Stomach (tissue), 19 donors: ENCODE data around the gene DCTN5. TPM values are rescaled to one million over a fixed set of nuclear protein-coding genes. Genes with fewer than 3 reads are reported as not detected.

Experiments used
- DNase-seq, 2 donors: peaks; one replicate each; pipeline versions ENCODE4 v3.0.0 to v3.0.0-alpha.2; 2013 to 2019
- H3K27ac ChIP-seq, 5 donors: fragments of 200-600 bp in 4 of 5; sonication (generic) in 4 of 5; one replicate each; pipeline ENCODE4 v1.5.1; 2013 to 2019; ENCODE audit warnings: mild to moderate bottlenecking in 1 of 5, moderate library complexity in 1 of 5
- H3K27me3 ChIP-seq, 3 donors: fragments of 200-600 bp; sonication (generic); one replicate each; pipeline ENCODE4 v1.5.1; 2017 to 2019; ENCODE audit warnings: mixed run types in 1 of 3
- H3K36me3 ChIP-seq, 4 donors: fragments of 200-600 bp; sonication (generic); 1 replicate in 3 of 4; 2 replicates in 1 of 4; pipeline ENCODE4 v1.5.1; 2016 to 2019
- H3K4me1 ChIP-seq, 4 donors: fragments of 200-600 bp; sonication (generic); one replicate each; pipeline ENCODE4 v1.5.1; 2016 to 2019
- H3K4me3 ChIP-seq, 4 donors: fragments of 200-600 bp; sonication (generic) in 3 of 4; one replicate each; pipeline ENCODE4 v1.5.1; 2016 to 2019; ENCODE audit warnings: mild to moderate bottlenecking in 1 of 4
- H3K9me3 ChIP-seq, 4 donors: fragments of 200-600 bp; sonication (generic); one replicate each; pipeline ENCODE4 v1.5.1; 2016 to 2019
- EP300 ChIP-seq: sonication (generic); formaldehyde crosslinking; IDR thresholded peaks from one replicate; pipeline ENCODE4 v1.6.1; 2017; ENCODE audit warnings: antibody characterized with exemption
- POLR2A ChIP-seq, 4 donors: fragments of 450-650 bp; IDR thresholded peaks; one replicate each; pipeline ENCODE4 v1.6.1; 2016; ENCODE audit warnings: antibody characterized with exemption in 4 of 4, control low read depth in 2 of 4, mild to moderate bottlenecking in 1 of 4, moderate library complexity in 1 of 4
- POLR2AphosphoS5 ChIP-seq, 3 donors: sonication (generic); formaldehyde crosslinking; IDR thresholded peaks; one replicate each; pipeline ENCODE4 v1.6.1; 2016; ENCODE audit warnings: antibody characterized with exemption in 3 of 3
- WGBS, 5 donors: extraction: QIAGEN DNeasy Blood & Tissue Kit in 3 of 5; methylation state at CpG; one replicate each; pipeline versions ENCODE4 v1.1.5 to v1.1.7; 2013 to 2018; 5-methylcytosine and 5-hydroxymethylcytosine counted together
- intact Hi-C: fragments of 100-400 bp; cut with DNase I; formaldehyde crosslinking; loops from one replicate; pipeline ENCODE4 v1.15.1; 2023; ENCODE audit warnings: low total_unique reads
- long read RNA-seq, 10 donors: transcript quantifications; one replicate each; lab custom pipeline, GENCODE V29; 2026
- polyA plus RNA-seq, 3 donors: library from polyadenylated mRNA; stranded (reverse); fragments of 200-250 nt; gene quantifications; one replicate each; pipeline ENCODE4 v1.2.3, GENCODE V29; 2013
- total RNA-seq, 5 donors: library from RNA; depleted of rRNA; stranded (reverse); fragments of >200 nt; gene quantifications; one replicate each; pipeline versions ENCODE4 v1.1.0 to v1.2.3, GENCODE V29; 2014 to 2016
- TF ChIP-seq, protein P1 (sequence below), 7 experiments: fragments of 450-650 bp in 4 of 7; fragments of 200-600 bp in 3 of 7; sonication (generic) in 3 of 7; IDR thresholded peaks; one replicate each; pipeline ENCODE4 v1.5.1; 2016 to 2019; ENCODE audit warnings: antibody characterized with exemption in 7 of 7, control low read depth in 2 of 7, mild to moderate bottlenecking in 1 of 7
- donor health status: healthy with polysubstance abuse.
- donor health status: Bipolar disorder and iron deficiency.
- donor health status: healthy.

DCTN5 gene
- total RNA-seq (10 to 100 TPM in 3 of 5 donors, 1 to 10 TPM in 2; 3.5 to 47.4 (median 12.6) TPM), polyA plus RNA-seq (10 to 100 TPM; 10.3 to 18.6 (median 12.7) TPM)
- long read RNA-seq, donor 1, full-length matches to known transcripts, result 20 of 27 reads
- long read RNA-seq, donor 1, partial matches to known transcripts, result 7 of 27 reads
- long read RNA-seq, donor 1, other reads (novel, unspliced or antisense), result 0 of 27 reads
- long read RNA-seq, donor 2, full-length matches to known transcripts, result 49 of 49 reads
- long read RNA-seq, donor 2, partial matches to known transcripts, result 0 of 49 reads
- long read RNA-seq, donor 2, other reads (novel, unspliced or antisense), result 0 of 49 reads
- long read RNA-seq, donor 3, full-length matches to known transcripts, result 22 of 22 reads
- long read RNA-seq, donor 3, partial matches to known transcripts, result 0 of 22 reads
- long read RNA-seq, donor 3, other reads (novel, unspliced or antisense), result 0 of 22 reads
- long read RNA-seq, donor 4, partial matches to known transcripts, result 0 of 4 reads
- long read RNA-seq, donor 4, other reads (novel, unspliced or antisense), result 0 of 4 reads
- long read RNA-seq, donor 5, full-length matches to known transcripts, result 28 of 28 reads
- long read RNA-seq, donor 5, partial matches to known transcripts, result 0 of 28 reads
- long read RNA-seq, donor 5, other reads (novel, unspliced or antisense), result 0 of 28 reads
- long read RNA-seq, donor 6, full-length matches to known transcripts, result 91 of 104 reads
- long read RNA-seq, donor 6, partial matches to known transcripts, result 13 of 104 reads
- long read RNA-seq, donor 6, other reads (novel, unspliced or antisense), result 0 of 104 reads
- long read RNA-seq, donor 7, full-length matches to known transcripts, result 34 of 34 reads
- long read RNA-seq, donor 7, partial matches to known transcripts, result 0 of 34 reads
- long read RNA-seq, donor 7, other reads (novel, unspliced or antisense), result 0 of 34 reads
- long read RNA-seq, donor 8, full-length matches to known transcripts, result 35 of 35 reads
- long read RNA-seq, donor 8, partial matches to known transcripts, result 0 of 35 reads
- long read RNA-seq, donor 8, other reads (novel, unspliced or antisense), result 0 of 35 reads
- long read RNA-seq, donor 9, full-length matches to known transcripts, result 33 of 33 reads
- long read RNA-seq, donor 9, partial matches to known transcripts, result 0 of 33 reads
- long read RNA-seq, donor 9, other reads (novel, unspliced or antisense), result 0 of 33 reads
- long read RNA-seq, donor 10, full-length matches to known transcripts, result 10 of 10 reads
- long read RNA-seq, donor 10, partial matches to known transcripts, result 0 of 10 reads
- long read RNA-seq, donor 10, other reads (novel, unspliced or antisense), result 0 of 10 reads

DNA sequence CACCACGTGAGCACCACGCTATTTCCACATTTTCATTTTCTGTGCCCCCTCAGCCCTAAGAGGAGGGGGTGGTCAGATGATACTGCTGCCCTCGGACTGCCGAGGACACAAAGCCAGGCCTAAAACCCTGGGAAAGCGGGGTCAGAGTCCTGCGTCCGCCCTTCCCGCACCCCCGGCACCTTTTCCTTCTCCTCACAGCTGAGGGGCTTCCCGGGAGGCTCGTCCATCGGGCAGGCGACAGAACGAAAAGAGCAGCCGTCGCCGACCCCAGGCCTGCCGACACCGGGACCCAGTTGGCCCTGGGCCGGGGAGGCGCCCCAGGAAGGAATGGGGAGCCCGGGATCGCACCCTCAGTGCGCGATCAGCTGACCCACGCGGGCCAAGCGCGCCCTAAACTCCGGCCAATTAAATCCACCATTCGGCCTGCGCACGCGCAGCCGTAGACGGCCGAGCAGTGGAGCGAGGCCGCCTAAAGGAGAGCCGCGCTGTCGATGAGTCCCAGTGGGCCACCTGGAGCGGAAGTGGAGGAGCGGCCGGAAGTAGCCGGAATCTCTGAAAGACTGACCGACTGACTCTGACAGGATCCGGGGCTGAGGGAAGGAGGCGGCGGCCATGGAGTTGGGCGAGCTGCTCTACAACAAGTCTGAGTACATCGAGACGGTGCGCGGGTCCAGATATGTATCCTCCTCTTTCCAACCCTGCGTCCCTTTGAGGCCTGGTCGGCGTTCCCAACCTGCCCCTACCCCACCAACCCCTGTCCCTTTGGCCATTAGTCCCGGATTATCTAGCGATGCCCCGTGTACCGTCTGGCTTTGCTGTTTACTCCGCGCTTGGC lies at the start of gene DCTN5, which contains the start of gene PALB2:
DCTN5 (plus strand) TSS at position 536 of the 835 bp plus-strand sequence; CDS start at position 613, 77 bp downstream.
PALB2 (minus strand) TSS at position 380 of the 835 bp plus-strand sequence; CDS start at position 227, 153 bp downstream.
- peak; percentile 94 to 98 for DNase-seq
- intact Hi-C loops, result no loop called here
- Histone ChIP-seq H3K4me3 (peak within 1 kb of the TSS; percentile 63 to 98 (median 90)), H3K4me1 (peaks cover 19 to 37% (median 29%) of the 10 kb centered on the region in 4 donors), H3K9me3 (no peaks in the 10 kb centered on the region), H3K27ac (peak within 1 kb of the TSS; percentile 52 to 88 (median 86)), H3K36me3 (peaks cover 4 to 55% (median 50%) of the 10 kb centered on the region in 4 donors), H3K27me3 (no peaks in the 10 kb centered on the region)
- 0 to 1% (median 0%) methylated on average over 24 to 64 of the region's 64 CpGs for WGBS, 5 donors
- TF ChIP-seq EP300 (no peak), POLR2A (IDR thresholded peaks at IDR 0.05) (no peak), POLR2AphosphoS5 (IDR thresholded peaks at IDR 0.05) (peak; percentile 68 to 92 (median 73))
- TF ChIP-seq, protein P1, sequence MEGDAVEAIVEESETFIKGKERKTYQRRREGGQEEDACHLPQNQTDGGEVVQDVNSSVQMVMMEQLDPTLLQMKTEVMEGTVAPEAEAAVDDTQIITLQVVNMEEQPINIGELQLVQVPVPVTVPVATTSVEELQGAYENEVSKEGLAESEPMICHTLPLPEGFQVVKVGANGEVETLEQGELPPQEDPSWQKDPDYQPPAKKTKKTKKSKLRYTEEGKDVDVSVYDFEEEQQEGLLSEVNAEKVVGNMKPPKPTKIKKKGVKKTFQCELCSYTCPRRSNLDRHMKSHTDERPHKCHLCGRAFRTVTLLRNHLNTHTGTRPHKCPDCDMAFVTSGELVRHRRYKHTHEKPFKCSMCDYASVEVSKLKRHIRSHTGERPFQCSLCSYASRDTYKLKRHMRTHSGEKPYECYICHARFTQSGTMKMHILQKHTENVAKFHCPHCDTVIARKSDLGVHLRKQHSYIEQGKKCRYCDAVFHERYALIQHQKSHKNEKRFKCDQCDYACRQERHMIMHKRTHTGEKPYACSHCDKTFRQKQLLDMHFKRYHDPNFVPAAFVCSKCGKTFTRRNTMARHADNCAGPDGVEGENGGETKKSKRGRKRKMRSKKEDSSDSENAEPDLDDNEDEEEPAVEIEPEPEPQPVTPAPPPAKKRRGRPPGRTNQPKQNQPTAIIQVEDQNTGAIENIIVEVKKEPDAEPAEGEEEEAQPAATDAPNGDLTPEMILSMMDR (IDR thresholded peaks at IDR 0.05), result peak in 1 of 7 experiments; percentile 15

DNA sequence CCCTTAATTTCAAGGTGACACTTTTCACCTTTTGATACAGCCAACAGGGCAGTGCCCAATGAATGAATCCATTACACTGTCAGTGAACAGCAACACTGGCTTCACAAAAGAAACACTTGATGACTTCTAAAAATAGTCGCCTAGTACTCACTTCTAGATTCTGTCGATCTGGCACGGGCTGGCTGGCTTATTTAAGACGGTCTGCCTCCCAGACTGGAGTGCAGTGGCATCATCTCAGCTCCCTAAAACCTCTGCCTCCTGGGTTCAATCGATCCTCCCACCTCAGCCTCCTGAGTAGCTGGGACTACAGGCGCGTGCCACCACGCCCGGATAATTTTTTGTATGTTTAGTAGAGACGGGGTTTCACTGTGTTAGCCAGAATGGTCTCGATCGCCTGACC lies 47.1 kb upstream of the DCTN5 start:
- Histone ChIP-seq H3K27me3 (no peaks in the 10 kb centered on the region), H3K27ac (no peak overlapping the region), H3K36me3 (peaks cover 21 to 53% (median 46%) of the 10 kb centered on the region in 4 donors), H3K9me3 (no peaks in the 10 kb centered on the region), H3K4me1 (peaks cover 12 to 49% (median 33%) of the 10 kb centered on the region in 4 donors), H3K4me3 (peak overlapping the region in 1 of 4 donors; percentile 99)
- intact Hi-C loops, result no loop called here
- TF ChIP-seq EP300 (no peak), POLR2A (IDR thresholded peaks at IDR 0.05) (no peak), POLR2AphosphoS5 (IDR thresholded peaks at IDR 0.05) (no peak)
- TF ChIP-seq, protein P1 (IDR thresholded peaks at IDR 0.05), result no peak
- 93 to 97% (median 95%) methylated on average over 12 of the region's 12 CpGs for WGBS, 5 donors
- DNase-seq, result no peak

DNA sequence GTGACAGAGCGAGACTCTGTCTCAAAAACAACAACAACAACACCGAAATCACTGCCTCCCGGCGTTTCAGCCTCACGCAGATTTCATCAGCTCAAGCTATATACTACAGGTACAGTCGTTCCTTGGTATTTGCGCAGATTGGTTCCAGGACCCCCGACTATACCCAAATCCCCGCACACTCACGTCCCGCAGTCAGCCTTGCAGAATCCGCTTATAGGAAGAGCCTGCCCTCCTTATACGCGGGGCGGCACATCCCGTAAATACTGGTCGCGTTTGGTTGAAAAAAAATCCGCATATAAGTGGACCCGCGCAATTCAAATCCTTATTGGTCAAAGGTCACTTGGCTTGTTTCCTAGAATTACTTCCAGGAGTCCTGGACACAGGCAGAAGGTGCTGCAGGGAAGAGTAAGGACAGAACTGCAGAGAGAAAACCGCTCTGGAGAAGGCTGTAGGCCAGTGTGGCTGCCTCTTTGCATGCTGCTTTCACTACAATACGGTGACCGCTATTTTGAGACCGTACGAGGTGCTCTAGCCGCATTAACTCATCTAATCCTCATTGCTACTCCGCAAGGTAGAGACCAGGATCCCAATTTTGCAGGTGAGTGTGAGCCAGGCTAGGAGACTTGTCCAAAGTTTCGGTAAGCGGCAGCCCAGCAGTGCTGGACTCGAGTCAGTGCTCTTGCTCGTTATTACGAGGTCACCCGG lies 45.9 kb upstream of the DCTN5 start:
- intact Hi-C loops, result no loop called here
- peaks cover 12 to 49% (median 33%) of the 10 kb centered on the region in 4 donors for H3K4me1 ChIP-seq
- peak in 1 of 2 donors; percentile 31 for DNase-seq
- no peaks in the 10 kb centered on the region for H3K9me3 ChIP-seq
- WGBS, 5 donors, result 12 to 24% (median 14%) methylated on average over 28 to 34 of the region's 34 CpGs
- H3K27ac ChIP-seq, result peak overlapping the region; percentile 81 to 91 (median 84)
- no peaks in the 10 kb centered on the region for H3K27me3 ChIP-seq
- H3K4me3 ChIP-seq, result peak overlapping the region; percentile 95 to 99 (median 98)
- TF ChIP-seq, protein P1 (IDR thresholded peaks at IDR 0.05), result no peak
- no peak for TF ChIP-seq EP300
- TF ChIP-seq POLR2A (IDR thresholded peaks at IDR 0.05), result no peak
- TF ChIP-seq POLR2AphosphoS5 (IDR thresholded peaks at IDR 0.05), result no peak
- peaks cover 11 to 42% (median 34%) of the 10 kb centered on the region in 4 donors for H3K36me3 ChIP-seq
